Lower lobe of right lung (tissue), 2 donors: ENCODE measurements around the gene CDKAL1. TPM values are rescaled to one million over a fixed set of nuclear protein-coding genes. Genes with fewer than 3 reads are reported as not detected.
"Not testable (repeated sequence)": the region's sequence is repeated elsewhere in the genome, so short reads cannot be mapped to it uniquely, and the experiment has no call there.

Experiments used
- ATAC-seq, 2 donors: fragments of 200-7000 bp; cut with Tn5 transposase; one replicate each; pipeline ENCODE4 v1.9.1; 2020 to 2022; ENCODE audit warnings: mild to moderate bottlenecking in 2 of 2, moderate library complexity in 2 of 2
- DNase-seq: peaks from one replicate; pipeline ENCODE4 v3.0.0-alpha.2; 2020
- H3K27ac ChIP-seq: fragments of 200-600 bp; one replicate; pipeline ENCODE4 v1.8.0; 2022
- H3K27me3 ChIP-seq: fragments of 200-600 bp; one replicate; pipeline ENCODE4 v1.8.0; 2022; ENCODE audit warnings: low read depth
- H3K36me3 ChIP-seq: fragments of 200-600 bp; one replicate; pipeline ENCODE4 v1.8.0; 2022; ENCODE audit warnings: mild to moderate bottlenecking
- H3K4me1 ChIP-seq: fragments of 200-600 bp; one replicate; pipeline ENCODE4 v1.8.0; 2022
- H3K4me3 ChIP-seq: fragments of 200-600 bp; one replicate; pipeline ENCODE4 v1.8.0; 2022; ENCODE audit warnings: mild to moderate bottlenecking
- H3K9me3 ChIP-seq: fragments of 200-600 bp; one replicate; pipeline ENCODE4 v1.8.0; 2022
- intact Hi-C: fragments of 100-400 bp; cut with DNase I; formaldehyde crosslinking; loops from one replicate; pipeline ENCODE4 v1.11.0; 2022
- total RNA-seq: library from RNA; stranded (reverse); fragmentation: NEBNext Ultra II Directional; extraction: Animal tissue kit (Norgen Biotek cat#: 25700); gene quantifications from one replicate; pipeline ENCODE4 v1.2.1, GENCODE V29; 2021
- TF ChIP-seq, protein P1 (sequence below): fragments of 200-600 bp; IDR thresholded peaks from one replicate; pipeline ENCODE4 v1.8.0; 2022; ENCODE audit warnings: antibody characterized with exemption, mild to moderate bottlenecking
- donor health status: DM: no; HTN: yes; CAD: no; lungs with severe emphysema.

The CDKAL1 gene
- total RNA-seq, 1 donor from 2014 or later: 16.0 TPM

DNA sequence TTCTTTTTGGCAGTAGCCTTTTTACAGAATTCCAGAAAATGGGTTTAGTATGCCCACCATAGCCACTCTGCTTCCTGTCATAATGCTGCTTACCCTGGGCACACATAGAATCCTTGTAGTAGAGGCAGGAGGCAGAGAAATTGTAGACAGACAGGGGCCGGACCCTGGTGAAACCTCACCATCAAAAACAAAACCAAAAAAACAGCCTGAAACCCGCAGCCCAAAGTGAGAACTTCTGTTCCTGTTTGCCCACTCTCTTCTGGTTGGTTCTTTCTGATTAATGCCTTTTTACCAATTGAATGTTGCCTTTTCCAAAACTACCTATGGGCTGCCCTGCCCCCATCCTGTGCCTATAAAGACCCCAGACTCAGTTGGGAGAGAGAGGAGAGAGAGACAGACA lies 188.2 kb downstream of the CDKAL1 start:
- no peak for DNase-seq
- no peak overlapping the region for H3K4me3 ChIP-seq
- H3K27ac ChIP-seq: no peak overlapping the region
- no peaks in the 10 kb centered on the region for H3K9me3 ChIP-seq
- no peaks in the 10 kb centered on the region for H3K4me1 ChIP-seq
- H3K36me3 ChIP-seq: no peaks in the 10 kb centered on the region
- H3K27me3 ChIP-seq: no peaks in the 10 kb centered on the region
- ATAC-seq: no peak
- TF ChIP-seq, protein P1, sequence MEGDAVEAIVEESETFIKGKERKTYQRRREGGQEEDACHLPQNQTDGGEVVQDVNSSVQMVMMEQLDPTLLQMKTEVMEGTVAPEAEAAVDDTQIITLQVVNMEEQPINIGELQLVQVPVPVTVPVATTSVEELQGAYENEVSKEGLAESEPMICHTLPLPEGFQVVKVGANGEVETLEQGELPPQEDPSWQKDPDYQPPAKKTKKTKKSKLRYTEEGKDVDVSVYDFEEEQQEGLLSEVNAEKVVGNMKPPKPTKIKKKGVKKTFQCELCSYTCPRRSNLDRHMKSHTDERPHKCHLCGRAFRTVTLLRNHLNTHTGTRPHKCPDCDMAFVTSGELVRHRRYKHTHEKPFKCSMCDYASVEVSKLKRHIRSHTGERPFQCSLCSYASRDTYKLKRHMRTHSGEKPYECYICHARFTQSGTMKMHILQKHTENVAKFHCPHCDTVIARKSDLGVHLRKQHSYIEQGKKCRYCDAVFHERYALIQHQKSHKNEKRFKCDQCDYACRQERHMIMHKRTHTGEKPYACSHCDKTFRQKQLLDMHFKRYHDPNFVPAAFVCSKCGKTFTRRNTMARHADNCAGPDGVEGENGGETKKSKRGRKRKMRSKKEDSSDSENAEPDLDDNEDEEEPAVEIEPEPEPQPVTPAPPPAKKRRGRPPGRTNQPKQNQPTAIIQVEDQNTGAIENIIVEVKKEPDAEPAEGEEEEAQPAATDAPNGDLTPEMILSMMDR: no peak
- intact Hi-C loops: no loop called here

DNA sequence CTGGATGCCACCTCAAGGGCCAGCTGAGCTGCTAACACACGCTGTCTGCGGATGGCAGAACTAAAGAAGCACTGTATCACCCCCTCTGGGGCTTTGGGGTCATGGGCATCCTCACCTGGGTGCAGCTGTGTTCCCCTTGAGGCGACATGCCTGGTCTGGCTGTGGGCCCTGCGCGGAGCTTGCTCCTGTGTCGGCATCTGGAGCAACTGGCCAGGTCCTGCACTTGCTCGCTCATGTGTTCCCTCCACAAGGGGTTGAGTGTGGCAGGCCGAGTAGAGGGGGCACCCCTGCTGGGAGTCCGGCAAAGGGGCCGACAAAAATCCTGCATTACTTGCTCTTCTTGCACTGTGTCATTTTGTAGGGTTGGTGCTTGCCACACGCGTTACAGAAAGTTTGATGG lies 189.0 kb downstream of the CDKAL1 start:
- H3K36me3 ChIP-seq: no peaks in the 10 kb centered on the region
- no peak overlapping the region for H3K4me3 ChIP-seq
- no peak for ATAC-seq
- no peaks in the 10 kb centered on the region for H3K4me1 ChIP-seq
- no peaks in the 10 kb centered on the region for H3K27me3 ChIP-seq
- H3K9me3 ChIP-seq: no peaks in the 10 kb centered on the region
- TF ChIP-seq, protein P1: no peak
- intact Hi-C loops: no loop called here
- DNase-seq: no peak
- no peak overlapping the region for H3K27ac ChIP-seq

DNA sequence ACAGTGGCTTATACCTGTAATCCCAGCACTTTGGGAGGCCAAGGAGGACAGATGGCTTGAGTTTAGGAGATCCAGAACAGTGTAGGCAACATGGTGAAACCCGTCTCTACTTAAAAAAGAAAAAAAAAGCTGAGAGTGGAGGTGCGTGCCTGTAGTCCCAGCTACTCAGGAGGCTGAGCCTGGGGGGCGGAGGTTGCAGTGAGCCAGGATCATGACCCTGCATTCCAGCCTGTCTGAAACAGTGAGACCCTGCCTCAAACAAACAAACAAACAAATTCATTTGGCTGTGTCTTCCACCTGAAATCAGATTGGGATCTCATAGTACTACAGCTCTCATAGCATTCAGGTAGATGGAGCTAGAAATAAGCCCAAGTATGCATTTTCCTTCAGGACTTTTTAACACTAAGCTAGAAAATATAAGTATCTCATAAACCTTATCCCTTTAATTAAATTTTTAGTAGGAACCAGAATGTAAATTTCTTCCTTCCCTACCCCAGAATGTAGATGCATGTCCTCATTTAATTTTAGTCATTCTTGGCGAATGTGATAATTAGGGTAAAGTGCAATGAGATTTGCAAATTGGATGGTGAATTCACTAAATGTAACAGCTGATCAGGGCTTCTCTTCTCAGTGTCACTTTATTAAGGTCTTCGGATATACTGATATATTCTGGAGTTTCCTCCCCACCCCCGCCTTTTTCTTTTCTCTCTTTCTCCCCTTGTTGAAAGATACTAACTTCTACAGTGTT lies 190.4 kb downstream of the CDKAL1 start:
- intact Hi-C loops: no loop called here
- no peak overlapping the region for H3K27ac ChIP-seq
- TF ChIP-seq, protein P1: no peak
- no peaks in the 10 kb centered on the region for H3K27me3 ChIP-seq
- no peak overlapping the region for H3K4me3 ChIP-seq
- H3K4me1 ChIP-seq: no peaks in the 10 kb centered on the region
- no peaks in the 10 kb centered on the region for H3K9me3 ChIP-seq
- ATAC-seq: no peak
- no peaks in the 10 kb centered on the region for H3K36me3 ChIP-seq
- no peak for DNase-seq

DNA sequence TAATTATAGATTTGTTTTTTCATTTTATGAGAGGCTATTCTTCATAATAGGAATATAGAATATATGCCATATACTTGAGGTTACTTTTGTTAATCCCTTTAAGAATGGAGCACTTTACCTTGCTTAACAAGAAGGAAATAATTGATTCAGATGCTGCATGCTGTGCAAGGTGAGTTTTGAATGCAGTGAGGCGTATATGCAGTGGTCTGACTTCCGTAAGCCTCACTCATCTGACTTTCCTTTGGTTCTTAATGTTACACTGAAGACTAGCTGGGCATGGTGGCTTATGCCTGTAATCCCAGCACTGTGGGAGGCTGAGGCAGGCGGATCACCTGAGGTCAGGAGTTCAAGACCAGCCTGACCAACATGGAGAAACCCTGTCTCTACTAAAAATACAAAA lies 191.0 kb downstream of the CDKAL1 start:
- H3K27me3 ChIP-seq, H3K27ac ChIP-seq, DNase-seq, H3K4me1 ChIP-seq, H3K4me3 ChIP-seq, H3K36me3 ChIP-seq, H3K9me3 ChIP-seq, ATAC-seq, intact Hi-C loops: not testable (repeated sequence)

DNA sequence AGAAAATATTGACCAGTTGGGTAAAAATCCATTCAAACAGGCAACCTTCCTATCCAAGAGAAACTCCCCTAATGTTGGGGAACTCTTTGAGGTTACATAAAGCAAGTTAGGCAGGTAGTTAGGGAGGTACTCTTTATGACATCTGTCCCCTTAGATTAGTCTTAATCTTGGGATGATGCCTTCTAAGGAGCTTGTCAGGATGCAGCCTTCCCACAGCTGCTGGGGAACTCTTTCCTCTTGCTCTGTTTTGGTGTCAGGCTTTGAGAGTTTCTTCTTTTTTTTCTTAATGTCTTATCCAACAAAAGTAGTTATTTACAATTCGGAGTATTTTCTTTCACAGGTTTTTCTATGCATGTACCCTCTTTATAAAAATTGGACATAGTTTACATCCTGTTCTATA lies 194.8 kb downstream of the CDKAL1 start:
- intact Hi-C loops: no loop called here
- no peak overlapping the region for H3K4me3 ChIP-seq
- DNase-seq (no peak), ATAC-seq (no peak)
- no peaks in the 10 kb centered on the region for H3K36me3 ChIP-seq
- H3K27me3 ChIP-seq: no peaks in the 10 kb centered on the region
- H3K4me1 ChIP-seq: no peaks in the 10 kb centered on the region
- TF ChIP-seq, protein P1: no peak
- H3K9me3 ChIP-seq: no peaks in the 10 kb centered on the region
- no peak overlapping the region for H3K27ac ChIP-seq

DNA sequence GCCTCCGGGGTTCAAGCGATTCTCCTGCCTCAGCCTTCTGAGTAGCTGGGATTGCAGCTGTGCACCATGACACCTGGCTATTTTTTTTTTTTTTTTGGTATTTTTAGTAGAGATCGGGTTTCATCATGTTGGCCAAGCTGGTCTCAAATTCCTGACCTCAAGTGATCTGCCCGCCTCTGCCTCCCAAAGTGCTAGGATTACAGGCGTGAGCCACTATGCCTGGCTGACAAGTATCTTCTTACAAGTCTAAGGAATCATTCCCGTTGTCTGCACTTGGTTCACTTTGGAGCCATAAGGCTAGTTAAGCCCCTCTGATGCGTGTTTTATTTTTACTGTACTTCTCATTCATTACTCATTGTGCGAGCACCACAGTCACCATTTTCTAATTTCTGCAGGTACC lies 198.1 kb downstream of the CDKAL1 start:
- intact Hi-C loops, H3K27ac ChIP-seq, DNase-seq, ATAC-seq, H3K27me3 ChIP-seq, H3K4me3 ChIP-seq, H3K4me1 ChIP-seq, H3K9me3 ChIP-seq, H3K36me3 ChIP-seq: not testable (repeated sequence)
